ENCODE measurements around the gene TGM4. TPM values are rescaled to one million over a fixed set of nuclear protein-coding genes. Genes with fewer than 3 reads are reported as not detected.
"Not testable (repeated sequence)": the region's sequence is repeated elsewhere in the genome, so short reads cannot be mapped to it uniquely, and the experiment has no call there.

The TGM4 gene
- total RNA-seq, 4 donors from 2014 or later: not detected

DNA sequence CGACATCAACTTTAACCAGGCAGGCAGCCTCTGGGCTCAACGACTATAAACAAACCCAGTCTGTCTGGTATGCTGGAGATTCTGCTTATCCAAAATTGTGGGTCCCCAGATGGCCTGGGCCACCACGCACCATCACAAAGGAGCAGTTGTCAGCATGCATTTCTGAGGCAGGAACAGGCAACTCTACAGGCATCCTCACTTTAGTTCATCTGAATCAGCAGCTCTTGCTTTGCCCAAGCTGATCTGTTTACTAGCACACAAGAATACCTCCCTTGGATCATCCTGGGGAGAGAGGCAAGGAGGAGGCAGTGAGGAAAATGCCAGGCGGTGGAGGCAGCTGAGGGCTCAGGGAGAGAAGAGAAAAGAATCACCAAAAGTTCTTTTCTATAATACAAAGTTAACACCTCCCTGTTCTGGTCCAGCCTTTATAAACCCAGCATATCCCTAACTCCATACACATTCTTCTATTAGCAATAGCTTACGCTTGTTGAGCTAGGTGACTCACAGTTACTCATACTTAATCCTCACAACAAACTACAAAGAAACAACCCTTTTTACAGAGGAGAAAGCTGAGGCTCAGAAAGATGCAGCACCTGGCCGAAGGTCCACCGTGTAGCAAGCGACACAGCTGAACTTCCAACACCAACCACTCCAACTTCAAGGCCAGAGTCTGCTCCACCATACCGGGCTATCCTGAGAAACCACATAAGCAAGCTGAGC is 68.0 kb downstream of the TGM4 start:
- no peaks in the 10 kb centered on the region for H3K27me3 ChIP-seq
- H3K9me3 ChIP-seq: no peaks in the 10 kb centered on the region
- H3K4me3 ChIP-seq: no peak overlapping the region
- peaks cover 0 to 15% (median 10%) of the 10 kb centered on the region in 4 donors for H3K4me1 ChIP-seq
- intact Hi-C loops (cut with DNase I): no loop called here
- WGBS: 91% methylated on average over 8 of the region's 9 CpGs
- H3K27ac ChIP-seq (replicated peaks in 1 of 4): no peak overlapping the region
- peaks cover 40 to 84% (median 74%) of the 10 kb centered on the region in 4 donors for H3K36me3 ChIP-seq
- no peak for DNase-seq (ENCODE audit: extremely low spot score)
- TF ChIP-seq, protein P1, sequence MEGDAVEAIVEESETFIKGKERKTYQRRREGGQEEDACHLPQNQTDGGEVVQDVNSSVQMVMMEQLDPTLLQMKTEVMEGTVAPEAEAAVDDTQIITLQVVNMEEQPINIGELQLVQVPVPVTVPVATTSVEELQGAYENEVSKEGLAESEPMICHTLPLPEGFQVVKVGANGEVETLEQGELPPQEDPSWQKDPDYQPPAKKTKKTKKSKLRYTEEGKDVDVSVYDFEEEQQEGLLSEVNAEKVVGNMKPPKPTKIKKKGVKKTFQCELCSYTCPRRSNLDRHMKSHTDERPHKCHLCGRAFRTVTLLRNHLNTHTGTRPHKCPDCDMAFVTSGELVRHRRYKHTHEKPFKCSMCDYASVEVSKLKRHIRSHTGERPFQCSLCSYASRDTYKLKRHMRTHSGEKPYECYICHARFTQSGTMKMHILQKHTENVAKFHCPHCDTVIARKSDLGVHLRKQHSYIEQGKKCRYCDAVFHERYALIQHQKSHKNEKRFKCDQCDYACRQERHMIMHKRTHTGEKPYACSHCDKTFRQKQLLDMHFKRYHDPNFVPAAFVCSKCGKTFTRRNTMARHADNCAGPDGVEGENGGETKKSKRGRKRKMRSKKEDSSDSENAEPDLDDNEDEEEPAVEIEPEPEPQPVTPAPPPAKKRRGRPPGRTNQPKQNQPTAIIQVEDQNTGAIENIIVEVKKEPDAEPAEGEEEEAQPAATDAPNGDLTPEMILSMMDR (IDR thresholded peaks at IDR 0.05): no peak
- TF ChIP-seq POLR2AphosphoS5 (IDR thresholded peaks at IDR 0.05) (no peak), POLR2A (IDR thresholded peaks at IDR 0.05; ENCODE audit: low read depth) (no peak), EP300 (IDR thresholded peaks at IDR 0.05) (no peak)

DNA sequence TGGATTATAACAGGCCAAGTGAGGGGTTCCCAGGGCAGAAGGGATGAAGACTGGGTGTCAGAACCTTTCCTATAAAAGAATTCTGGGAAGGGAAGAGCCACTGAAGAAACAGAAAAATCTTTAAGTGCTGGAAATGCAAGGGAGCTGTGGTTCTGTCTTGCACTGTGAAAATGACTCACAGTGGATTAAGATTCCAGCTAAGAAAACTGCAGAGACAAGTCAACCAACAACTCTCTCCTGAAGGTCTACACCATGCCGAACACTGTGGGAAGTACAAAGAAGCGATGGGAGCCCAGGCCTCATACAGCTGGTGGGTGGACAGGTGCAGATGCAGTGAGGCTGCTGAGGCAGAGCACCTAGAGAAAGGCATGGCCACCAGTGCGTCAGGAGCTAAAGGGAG is 73.8 kb downstream of the TGM4 start:
- Histone ChIP-seq H3K4me3 (no peak overlapping the region), H3K4me1 (no peaks in the 10 kb centered on the region), H3K27me3 (no peaks in the 10 kb centered on the region), H3K9me3 (no peaks in the 10 kb centered on the region), H3K36me3 (peaks cover 8 to 32% (median 25%) of the 10 kb centered on the region in 4 donors), H3K27ac (replicated peaks in 1 of 4) (no peak overlapping the region)
- no peak for TF ChIP-seq EP300 (IDR thresholded peaks at IDR 0.05)
- TF ChIP-seq, protein P1 (IDR thresholded peaks at IDR 0.05): no peak
- no peak for TF ChIP-seq POLR2AphosphoS5 (IDR thresholded peaks at IDR 0.05)
- WGBS: 96% methylated on average over 3 of the region's 3 CpGs
- intact Hi-C loops (cut with DNase I): no loop called here
- no peak for DNase-seq (ENCODE audit: extremely low spot score)

DNA sequence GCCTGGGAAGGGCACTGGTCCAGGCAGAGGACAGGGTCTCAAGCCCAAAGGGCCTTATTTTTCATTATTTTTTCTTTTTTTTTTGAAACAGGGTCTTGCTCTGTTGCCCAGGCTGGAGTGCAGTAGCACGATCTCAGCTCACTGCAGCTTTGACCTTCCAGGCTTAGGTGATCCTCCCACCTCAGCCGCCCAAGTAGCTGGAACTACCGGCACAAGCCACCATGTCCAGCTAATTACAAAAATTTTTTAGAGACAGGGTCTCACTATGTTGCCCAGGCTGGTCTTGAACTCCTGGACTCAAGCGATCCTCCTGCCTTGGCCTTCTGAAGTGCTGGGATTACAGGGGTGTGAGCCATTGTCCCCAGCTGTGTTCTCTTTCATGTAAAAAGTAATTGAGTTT is 75.4 kb downstream of the TGM4 start:
- H3K9me3 ChIP-seq; H3K27ac ChIP-seq (replicated peaks in 1 of 4); DNase-seq (ENCODE audit: extremely low spot score); H3K4me3 ChIP-seq; H3K4me1 ChIP-seq; intact Hi-C loops (cut with DNase I); H3K27me3 ChIP-seq: not testable (repeated sequence)
- 98% methylated on average over 4 of the region's 4 CpGs for WGBS
- peaks cover 3 to 24% (median 16%) of the 10 kb centered on the region in 4 donors for H3K36me3 ChIP-seq

DNA sequence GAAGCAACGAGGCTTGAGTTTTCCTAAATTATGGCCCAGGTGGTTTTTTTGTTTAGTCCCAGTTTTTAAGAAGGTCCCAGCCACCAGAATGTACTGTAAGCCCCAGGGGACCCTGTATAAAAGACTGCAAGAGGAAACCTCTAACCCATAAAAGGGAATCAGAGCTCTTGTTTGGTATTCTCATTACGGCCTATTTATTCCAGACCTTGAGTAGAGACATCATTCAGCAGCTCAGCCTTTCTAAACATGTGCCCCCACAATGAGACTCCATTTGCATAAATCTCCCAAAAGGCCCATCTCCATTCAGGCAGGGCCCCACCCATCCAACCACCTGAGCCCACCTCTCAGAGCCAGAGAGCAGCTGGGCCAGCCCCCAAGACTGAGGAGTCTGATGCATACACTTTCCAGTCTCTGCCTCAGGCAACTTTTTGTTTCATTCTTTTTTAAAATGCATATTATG is 75.9 kb downstream of the TGM4 start:
- no peak for DNase-seq (ENCODE audit: extremely low spot score)
- no peak overlapping the region for H3K27ac ChIP-seq (replicated peaks in 1 of 4)
- H3K27me3 ChIP-seq: no peaks in the 10 kb centered on the region
- intact Hi-C loops (cut with DNase I): no loop called here
- no peak for TF ChIP-seq POLR2AphosphoS5 (IDR thresholded peaks at IDR 0.05)
- no peak for TF ChIP-seq EP300 (IDR thresholded peaks at IDR 0.05)
- TF ChIP-seq POLR2A (IDR thresholded peaks at IDR 0.05; ENCODE audit: low read depth): no peak
- TF ChIP-seq, protein P1 (IDR thresholded peaks at IDR 0.05): no peak
- no peaks in the 10 kb centered on the region for H3K4me1 ChIP-seq
- no peak overlapping the region for H3K4me3 ChIP-seq
- H3K36me3 ChIP-seq: peaks cover 0 to 18% (median 11%) of the 10 kb centered on the region in 4 donors
- WGBS: 82% methylated on average over 2 of the region's 2 CpGs
- H3K9me3 ChIP-seq: no peaks in the 10 kb centered on the region

DNA sequence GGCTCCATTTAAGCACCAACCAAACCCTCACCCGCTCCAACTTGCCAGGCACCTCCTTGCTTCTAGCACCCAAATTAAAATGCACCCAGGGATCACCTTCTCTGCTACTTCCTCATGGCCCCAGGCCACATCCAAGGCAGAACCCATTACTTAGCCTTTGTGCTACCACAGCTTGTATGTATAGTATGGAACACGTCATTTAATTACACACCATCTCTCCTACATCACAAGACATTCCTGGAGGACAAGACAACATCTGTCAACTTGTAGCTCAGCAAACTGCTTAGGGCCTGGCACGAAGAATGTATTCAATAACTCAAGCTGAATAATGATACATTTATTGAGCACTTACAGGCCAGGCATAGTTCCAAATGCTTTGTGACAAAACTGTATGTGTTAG is 78.3 kb downstream of the TGM4 start:
- Histone ChIP-seq H3K4me1 (peaks cover 0 to 5% (median 2%) of the 10 kb centered on the region in 4 donors), H3K4me3 (no peak overlapping the region), H3K27ac (replicated peaks in 1 of 4) (no peak overlapping the region), H3K9me3 (no peaks in the 10 kb centered on the region), H3K27me3 (no peaks in the 10 kb centered on the region), H3K36me3 (peaks cover 0 to 16% (median 9%) of the 10 kb centered on the region in 4 donors)
- DNase-seq (ENCODE audit: extremely low spot score): no peak
- TF ChIP-seq EP300 (IDR thresholded peaks at IDR 0.05) (no peak), POLR2AphosphoS5 (IDR thresholded peaks at IDR 0.05) (no peak), POLR2A (IDR thresholded peaks at IDR 0.05; ENCODE audit: low read depth) (no peak)
- TF ChIP-seq, protein P1 (IDR thresholded peaks at IDR 0.05): no peak
- intact Hi-C loops (cut with DNase I): no loop called here
- WGBS: 94% methylated on average over 3 of the region's 3 CpGs

Data from esophagus muscularis mucosa (tissue), 4 donors.